GM19238 (cell line): ENCODE measurements around the gene CHRM2.

ENCODE experiments used
- DNase-seq: peaks from one replicate; pipeline ENCODE4 v3.0.0; 2011; ENCODE audit warnings: low spot score; ENCODE audit not compliant: insufficient read length

Gene CHRM2

DNA sequence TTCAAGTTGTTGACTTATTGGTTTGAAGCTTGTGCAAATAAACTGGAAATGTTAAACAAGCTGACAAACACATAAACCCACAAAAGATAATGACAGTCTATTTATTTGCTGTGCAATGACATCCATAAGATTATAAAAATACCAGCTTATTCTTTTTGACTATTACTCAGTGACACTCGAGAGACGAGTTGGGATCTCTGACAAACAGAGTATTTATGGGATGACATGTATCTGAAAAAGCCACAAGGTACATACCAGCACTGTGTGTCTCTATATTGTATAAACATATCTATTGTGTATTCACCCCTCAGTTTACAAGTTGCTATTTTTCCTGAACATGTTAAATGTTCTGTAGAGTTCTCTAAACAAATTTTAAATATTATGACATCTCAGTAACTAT lies 88.9 kb downstream of the CHRM2 start:
- DNase-seq: no peak

GRCh38 chr7:136958016-136958415 lies 89.6 kb downstream of the CHRM2 start:
- DNase-seq: no peak

DNA sequence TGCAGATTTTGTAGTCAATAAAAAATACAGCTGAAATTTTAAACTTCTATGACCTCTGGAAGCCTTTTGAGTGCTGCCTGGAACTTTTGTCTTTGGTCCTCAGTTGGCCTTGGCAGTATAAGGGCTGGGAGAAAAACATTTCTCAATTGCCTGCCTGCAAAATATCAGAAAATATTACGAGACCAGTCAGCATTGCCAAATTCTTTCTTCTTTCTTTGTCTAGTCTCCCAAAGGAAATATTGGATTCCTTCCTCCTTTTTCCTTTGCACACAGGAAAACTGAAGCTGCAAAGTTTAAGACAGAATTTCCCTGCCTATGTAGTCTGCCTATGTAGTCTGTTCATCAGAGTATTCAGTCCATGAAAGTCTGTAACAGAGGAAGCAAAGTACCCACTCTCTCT lies 95.9 kb downstream of the CHRM2 start:
- no peak for DNase-seq

DNA sequence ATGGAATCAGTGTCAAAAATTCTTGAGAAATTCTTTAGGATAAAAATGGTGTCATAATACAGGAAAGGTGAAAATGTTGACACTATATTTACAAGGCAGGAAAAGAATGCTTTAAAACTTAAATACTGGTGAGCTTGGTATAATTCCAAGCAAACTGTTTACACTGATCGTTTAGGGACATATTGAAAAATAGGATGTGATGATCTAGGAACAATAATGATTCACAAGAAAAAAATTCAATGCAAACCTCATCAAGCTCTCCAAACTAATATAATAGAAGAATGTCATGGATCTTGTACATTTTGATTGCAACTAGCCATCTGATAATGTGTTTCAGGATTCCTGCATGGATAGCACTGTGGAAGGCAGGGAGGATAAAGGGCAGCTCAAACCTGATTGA lies 98.4 kb downstream of the CHRM2 start:
- DNase-seq: no peak

DNA sequence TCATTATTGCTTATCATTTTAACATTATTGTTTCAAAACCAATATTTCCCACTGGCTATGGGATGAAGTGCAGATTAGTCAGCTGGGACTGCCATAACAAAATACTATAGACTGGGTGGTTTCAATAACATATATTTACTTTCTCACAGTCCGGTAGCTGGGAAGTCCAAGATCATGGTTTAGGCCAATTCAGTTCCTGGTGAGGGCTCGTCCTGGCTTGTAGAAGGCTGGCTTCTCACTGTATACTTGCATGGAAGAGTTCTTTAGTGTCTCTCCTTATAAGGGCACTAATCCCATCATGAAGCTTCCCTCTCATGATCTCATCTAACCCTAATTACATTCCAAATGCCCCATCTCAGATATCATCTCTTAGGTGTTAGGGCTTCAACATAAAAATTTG lies 101.3 kb downstream of the CHRM2 start:
- no peak for DNase-seq

DNA sequence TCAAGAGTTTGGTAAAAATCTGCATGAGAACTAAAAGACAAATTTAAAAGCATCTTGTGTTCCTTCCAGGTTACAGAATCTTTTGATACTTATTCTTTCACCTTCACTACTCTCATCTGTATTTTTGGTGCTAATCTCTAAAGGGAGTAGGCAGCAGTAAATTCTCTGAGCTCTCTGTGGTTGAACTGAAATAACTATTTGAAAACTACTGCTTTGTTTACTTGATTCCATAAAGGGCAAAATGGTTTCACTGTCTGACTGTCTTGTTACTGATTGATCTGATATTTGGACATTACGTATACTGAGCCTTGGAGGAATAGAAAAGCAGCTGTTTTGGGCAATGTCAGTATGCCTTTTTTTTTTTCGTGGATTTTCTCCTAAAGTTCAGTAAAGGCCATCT lies 103.3 kb downstream of the CHRM2 start:
- DNase-seq: no peak

GRCh38 chr7:136976504-136977251 lies 108.2 kb downstream of the CHRM2 start:
- DNase-seq: no peak

DNA sequence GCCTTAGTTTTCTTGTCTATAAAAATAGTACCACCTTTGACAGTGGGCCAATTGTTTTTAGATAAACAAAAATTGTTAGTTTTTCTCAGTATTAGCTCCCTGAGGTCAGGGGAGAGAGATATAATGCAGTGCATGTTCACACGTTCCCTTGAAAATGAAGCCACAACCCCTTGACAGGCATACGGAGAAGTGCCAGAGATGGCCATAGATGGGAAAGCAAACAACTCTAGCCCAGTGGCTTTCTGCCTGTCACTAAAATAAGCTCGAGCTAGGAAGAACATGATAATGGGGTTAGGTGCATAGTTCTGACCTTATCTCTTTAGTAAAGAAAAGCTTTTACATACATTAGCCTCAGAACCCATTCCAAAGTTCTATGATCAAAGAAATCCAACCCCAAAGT lies 124.9 kb downstream of the CHRM2 start:
- no peak for DNase-seq

DNA sequence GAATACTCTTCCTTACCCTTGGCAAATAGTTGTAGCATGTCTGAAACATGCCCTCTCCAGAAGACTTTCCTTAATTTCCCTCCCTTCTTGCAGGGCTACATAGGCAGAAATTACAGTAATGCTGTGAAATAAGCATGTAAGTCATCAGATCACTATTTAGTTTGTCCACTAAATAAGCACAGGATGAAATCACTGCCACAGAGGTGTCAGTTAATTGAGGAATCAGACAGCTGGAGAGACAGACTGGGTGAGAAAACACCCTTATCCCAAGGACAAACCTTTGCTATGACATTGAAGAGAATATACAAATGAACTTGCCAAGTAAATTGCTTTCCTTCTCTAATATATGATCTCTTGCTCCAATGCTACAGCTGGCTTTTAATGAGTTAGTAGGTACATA lies 129.3 kb downstream of the CHRM2 start:
- DNase-seq: no peak

GRCh38 chr7:136998495-136998894 lies 130.0 kb downstream of the CHRM2 start:
- DNase-seq: no peak

- no peak for DNase-seq
These were observed 132.2 kb downstream of the CHRM2 start for GRCh38 chr7:137000621-137001020.

- DNase-seq: no peak
These were observed 132.6 kb downstream of the CHRM2 start for GRCh38 chr7:137001041-137001440.

- no peak for DNase-seq
These were observed 133.0 kb downstream of the CHRM2 start for GRCh38 chr7:137001478-137001877.

GRCh38 chr7:137003086-137003485 lies 134.6 kb downstream of the CHRM2 start:
- DNase-seq: no peak

- DNase-seq: no peak
These were observed 135.1 kb downstream of the CHRM2 start for GRCh38 chr7:137003566-137003965.

GRCh38 chr7:137005873-137006272 lies 137.4 kb downstream of the CHRM2 start:
- no peak for DNase-seq

DNA sequence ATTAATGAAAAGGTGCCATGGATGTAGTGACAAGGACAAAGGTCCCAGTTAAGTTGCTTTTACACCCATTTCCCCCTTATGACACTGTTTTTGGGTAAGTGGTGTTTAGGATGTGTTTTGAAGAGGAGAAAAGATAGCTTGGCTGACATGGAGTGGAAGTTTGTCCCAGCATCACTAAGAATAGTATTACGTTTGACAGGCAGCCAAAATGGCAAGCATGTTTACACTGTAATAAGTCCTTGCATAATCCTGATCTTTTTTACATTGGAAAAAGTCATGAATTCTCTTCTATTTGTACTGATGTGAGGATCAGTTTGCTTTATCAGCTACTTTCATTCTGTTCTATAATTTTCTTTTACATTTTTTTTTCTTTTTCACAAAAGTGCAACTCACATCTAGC lies 137.8 kb downstream of the CHRM2 start:
- DNase-seq: no peak

DNA sequence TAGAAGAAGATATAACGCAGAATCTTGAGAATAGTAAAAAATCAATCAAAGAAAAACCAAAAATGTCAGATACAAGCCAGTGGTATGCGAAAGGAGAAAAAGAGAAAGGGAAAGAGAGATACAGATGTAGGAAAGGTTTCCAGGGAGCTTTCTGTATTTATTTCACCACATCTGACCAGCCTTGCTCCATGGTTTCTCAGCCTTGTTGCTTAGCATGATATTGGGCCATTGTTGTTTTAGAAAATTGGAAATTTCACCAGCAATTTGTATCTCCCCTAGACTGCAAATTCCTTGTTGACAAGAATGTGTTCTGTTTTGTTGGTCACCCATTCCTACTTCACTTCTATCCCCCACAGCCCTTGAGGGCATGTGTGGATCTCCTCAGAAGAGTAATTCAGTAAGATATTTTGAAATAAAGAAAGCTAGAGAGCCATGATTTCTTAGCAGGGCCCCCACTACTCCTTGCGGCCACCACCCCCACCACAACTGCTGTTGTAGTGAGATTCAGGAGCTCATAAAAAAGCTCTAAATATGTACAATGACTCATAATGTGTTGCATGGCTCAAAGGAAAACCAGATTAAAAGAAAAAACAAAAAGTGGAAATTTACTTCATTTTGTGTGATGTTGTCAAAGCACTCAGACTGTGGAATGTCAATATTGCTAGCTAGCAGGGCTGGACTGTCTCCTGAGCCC lies 138.7 kb downstream of the CHRM2 start:
- DNase-seq: no peak

- no peak for DNase-seq
These were observed 141.0 kb downstream of the CHRM2 start for GRCh38 chr7:137009404-137009803.

DNA sequence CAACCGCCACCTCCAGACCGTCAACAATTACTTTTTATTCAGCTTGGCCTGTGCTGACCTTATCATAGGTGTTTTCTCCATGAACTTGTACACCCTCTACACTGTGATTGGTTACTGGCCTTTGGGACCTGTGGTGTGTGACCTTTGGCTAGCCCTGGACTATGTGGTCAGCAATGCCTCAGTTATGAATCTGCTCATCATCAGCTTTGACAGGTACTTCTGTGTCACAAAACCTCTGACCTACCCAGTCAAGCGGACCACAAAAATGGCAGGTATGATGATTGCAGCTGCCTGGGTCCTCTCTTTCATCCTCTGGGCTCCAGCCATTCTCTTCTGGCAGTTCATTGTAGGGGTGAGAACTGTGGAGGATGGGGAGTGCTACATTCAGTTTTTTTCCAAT lies 146.6 kb downstream of the CHRM2 start:
- no peak for DNase-seq

- no peak for DNase-seq
These were observed 148.8 kb downstream of the CHRM2 start for GRCh38 chr7:137017221-137017620.

DNA sequence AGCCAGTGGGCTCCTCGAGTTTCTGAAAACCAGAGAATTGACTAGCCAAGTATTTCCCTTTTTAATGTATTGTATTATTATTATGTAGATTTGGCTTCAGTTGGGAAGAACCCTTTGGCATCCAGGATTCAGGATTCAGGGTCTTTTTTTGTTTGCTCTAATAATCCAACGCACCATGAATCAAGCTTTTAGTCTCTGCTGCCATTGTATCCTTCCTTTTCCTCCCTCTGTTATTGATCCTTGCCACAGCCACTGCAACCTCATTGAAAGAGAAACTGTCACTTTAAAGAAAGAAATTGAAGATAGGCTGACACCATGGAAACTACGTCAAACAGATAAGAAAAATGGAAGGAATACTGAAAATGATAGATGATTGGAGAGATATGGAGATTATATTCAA lies 150.0 kb downstream of the CHRM2 start:
- no peak for DNase-seq

GRCh38 chr7:137020351-137020750 lies 151.9 kb downstream of the CHRM2 start:
- DNase-seq: no peak
